GM18868 (cell line): ENCODE measurements around the gene SLC15A1.

ENCODE experiments used
- ATAC-seq: cut with Tn5 transposase; IDR thresholded peaks from one replicate; pipeline ENCODE4 v1.9.1; 2021; ENCODE audit warnings: mild to moderate bottlenecking, moderate library complexity; ENCODE audit not compliant: unreplicated experiment

Gene SLC15A1

DNA sequence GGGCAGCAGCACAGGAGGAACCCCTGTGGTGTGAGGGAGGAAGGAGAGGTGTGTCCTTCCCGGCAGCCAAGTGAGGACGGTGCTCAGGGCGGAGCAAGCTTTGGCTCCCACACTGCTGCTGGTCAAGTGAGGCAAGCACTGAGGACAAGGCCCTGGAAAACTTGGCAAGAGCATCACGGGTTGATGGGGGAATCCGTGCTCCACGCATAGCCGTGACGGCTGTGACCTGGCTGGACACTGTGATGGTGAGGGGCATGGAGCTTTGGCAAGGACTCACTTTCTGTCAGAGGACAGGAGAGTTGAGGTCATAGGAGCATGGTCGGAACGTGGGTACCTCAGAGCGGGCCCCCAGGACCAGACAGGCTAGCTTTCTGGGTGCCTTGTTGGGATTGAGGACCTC is 29.0 kb upstream of the SLC15A1 start:
- no peak for ATAC-seq

GRCh38 chr13:98781045-98781444 is 28.6 kb upstream of the SLC15A1 start:
- ATAC-seq = no peak

DNA sequence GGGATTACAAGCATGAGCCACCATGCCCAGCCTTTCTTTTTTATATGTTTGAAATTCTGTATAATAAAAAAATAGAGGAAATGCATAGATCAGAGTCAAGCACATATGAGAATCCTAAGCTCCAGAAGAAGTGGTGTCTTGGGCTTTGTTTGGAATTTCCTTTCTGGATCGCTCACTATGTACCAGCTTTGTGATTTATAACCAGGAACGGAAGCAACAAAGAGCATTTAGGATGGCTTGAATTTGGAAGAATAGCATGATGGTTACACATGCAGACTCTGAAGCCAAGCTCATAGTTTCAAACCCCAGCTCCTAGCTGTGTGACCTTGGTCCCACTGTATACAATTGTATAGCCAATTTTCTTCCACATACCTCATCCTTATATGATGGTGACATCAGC is 28.0 kb upstream of the SLC15A1 start:
- ATAC-seq = no peak

GRCh38 chr13:98779695-98780094 is 27.2 kb upstream of the SLC15A1 start:
- no peak for ATAC-seq

GRCh38 chr13:98778749-98779148 is 26.3 kb upstream of the SLC15A1 start:
- ATAC-seq = no peak

DNA sequence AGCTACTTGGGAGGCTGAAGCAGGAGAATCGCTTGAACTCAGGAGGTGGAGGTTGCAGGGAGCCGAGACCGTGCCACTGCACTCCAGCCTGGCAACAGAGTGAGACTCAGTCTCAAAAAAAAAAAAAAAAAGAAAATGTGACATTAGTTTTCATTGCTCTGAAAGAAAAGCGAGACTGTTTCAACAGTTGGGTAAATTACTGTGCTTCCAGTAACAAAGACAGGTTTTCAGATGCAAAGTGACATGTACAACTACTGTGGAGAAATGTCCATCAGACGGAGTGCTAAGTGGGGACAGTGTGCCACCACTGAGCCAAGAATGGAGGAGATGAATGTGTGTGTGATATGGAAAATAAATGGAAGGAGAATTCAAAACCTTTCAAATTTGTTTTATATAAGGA is 24.2 kb upstream of the SLC15A1 start:
- ATAC-seq = no peak

DNA sequence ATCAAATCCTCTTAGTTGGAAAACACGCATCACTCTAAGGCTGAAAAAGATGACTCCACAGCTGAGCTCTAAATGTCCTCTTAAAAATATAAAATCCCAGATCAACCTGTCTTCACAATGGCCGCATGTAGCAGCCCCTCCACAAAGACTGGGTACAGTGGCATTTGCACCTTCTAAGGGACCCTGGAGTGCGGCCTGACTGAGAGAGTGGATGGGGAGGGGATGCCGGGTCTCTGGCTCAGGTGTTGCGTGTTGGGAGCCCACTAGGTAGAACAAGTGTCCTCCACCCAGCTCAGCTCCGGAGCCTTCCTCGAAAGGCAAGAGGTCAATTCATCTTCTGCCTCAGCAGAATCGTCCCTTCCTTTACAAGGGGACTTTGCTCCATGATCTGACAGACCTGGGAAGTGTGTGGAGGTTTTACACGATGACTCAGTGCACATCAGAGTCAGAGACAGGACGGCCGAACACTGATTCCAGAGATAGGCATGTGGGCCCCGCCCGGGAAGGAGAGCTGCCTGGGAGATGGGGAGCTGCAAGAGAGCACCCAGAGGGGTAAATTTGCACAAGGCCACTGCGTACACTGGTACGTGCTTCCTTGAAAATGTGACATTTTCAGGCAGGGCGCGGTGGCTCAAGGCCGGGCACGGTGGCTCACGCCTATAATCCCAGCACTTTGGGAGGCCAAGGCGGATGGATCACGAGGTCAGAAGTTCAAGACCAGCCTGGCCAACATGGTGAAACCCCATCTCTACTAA is 23.5 kb upstream of the SLC15A1 start:
- no peak for ATAC-seq

- ATAC-seq = no peak
Measured at GRCh38 chr13:98775386-98775785, 22.9 kb upstream of the SLC15A1 start.

DNA sequence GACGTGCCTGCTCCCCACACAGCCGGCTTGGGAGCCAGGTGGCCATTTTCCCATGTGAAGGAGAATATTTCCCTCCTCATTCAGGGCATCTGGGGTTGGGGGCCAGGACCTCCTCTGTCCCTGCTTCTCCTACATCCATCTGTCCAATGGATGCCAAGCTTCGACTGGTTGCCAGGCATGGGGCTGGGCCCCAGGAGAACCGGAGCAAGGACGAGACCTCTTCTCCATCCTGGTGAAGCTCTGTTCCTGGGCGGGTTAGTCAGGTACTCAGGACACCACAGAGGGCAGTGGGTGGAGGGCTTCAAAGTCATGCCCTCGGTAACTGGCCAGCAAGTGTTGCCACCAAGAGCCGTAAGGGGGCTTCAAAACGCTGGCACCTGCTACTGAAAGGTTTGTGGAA is 22.3 kb upstream of the SLC15A1 start:
- no peak for ATAC-seq

- ATAC-seq = no peak
Measured at GRCh38 chr13:98773921-98774320, 21.4 kb upstream of the SLC15A1 start.

- no peak for ATAC-seq
Measured at GRCh38 chr13:98772794-98773452, 20.5 kb upstream of the SLC15A1 start.

DNA sequence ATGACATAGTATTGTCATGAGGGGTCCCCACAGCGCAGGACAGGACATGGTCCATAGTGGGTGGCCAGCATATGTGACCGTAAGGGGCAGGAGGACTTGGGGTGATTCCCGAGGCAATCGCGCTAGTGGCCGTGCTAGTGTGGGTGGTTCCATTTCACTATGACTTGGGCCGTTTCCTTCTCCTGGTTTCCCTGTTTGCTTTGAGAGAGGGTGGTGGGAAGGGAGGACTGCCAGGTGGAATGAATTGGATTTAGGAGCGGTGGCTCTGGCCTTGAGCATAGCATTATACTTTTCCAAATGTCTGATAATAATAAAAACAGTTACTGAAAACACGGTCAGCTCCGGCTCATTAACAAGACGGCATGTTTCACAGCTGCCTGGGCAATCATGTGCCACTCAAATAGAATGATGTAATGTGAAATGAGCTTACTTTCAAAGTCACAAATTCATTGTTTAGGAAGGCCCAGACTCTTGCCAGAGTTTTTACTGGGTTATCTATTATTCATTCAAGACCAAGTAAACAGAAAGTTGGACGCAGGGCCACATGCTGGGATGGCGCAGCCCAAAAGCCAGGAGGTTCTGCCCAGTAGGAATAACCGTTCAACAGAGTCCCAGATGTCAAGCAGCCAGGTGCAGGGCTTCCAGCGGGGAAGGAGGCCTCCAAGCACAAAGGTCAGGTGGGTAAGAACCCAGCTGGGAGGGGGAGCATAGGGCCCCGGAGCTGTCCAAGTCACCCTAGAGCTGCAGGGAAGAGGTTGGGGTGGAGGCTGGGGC is 19.6 kb upstream of the SLC15A1 start:
- no peak for ATAC-seq

GRCh38 chr13:98769736-98770135 is 17.3 kb upstream of the SLC15A1 start:
- no peak for ATAC-seq

GRCh38 chr13:98768522-98768921 is 16.1 kb upstream of the SLC15A1 start:
- no peak for ATAC-seq

DNA sequence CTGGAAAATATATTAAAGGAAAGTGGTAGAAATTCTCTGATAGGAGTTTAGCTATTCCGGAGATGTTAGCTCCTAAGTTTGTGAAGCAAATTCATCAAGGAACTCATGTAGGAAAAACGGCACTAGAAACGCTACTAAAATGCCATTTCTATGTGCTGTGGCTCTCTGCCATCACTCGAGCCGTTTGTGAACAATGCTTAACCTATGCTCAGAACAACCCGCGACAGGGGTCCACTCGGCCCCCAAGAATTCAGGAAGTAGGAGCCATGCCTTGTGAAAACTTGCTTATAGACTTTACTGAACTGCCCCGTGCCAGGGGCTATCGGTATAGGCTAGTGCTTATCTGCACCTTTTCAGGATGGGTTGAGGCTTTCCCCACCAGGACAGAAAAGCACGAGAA is 14.2 kb upstream of the SLC15A1 start:
- no peak for ATAC-seq

GRCh38 chr13:98765996-98766519 is 13.6 kb upstream of the SLC15A1 start:
- ATAC-seq = no peak

- peak; percentile 45 for ATAC-seq
Measured at GRCh38 chr13:98761986-98762616, 9.6 kb upstream of the SLC15A1 start.

GRCh38 chr13:98761126-98761985 is 8.9 kb upstream of the SLC15A1 start:
- ATAC-seq = peak; percentile 98

DNA sequence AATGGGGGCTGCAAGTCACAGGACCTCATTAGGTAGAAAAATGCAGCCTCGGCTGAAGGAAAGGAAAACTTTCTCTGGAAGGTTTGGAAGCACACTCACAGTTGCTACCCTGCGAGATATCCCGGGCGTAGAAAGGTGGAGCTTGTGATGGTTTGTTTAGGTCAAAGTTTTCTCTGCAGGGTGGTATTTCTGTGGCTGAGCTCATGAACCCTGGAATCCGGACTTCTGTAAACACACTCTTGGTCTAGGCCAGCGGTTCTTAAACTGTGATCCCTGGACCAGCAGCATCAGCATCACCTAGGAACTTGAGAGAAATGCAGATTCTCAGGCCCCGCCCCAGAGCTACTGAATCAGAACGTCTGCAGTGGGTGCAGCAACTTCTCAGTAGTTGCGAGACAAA is 3.3 kb upstream of the SLC15A1 start:
- ATAC-seq = no peak

DNA sequence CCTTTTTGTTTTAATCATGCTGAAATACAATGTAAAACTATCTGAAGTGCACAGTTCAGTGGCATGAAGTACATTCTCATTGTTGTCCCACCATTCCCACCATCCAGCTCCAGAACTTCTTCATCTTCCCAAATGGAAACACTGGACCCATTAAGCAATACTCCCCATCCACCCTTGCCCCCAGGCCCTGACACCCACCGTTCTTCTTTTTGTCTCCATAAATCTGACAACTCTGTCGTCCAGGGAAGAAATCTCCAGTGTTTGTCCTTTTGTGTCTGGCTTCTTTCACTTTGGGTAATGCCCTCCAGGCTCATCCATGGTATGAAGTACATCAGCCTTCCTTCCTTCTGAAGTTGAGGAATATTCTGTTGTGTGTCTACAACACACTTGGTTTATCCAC is 2.6 kb upstream of the SLC15A1 start:
- no peak for ATAC-seq
